H9 (cell line): ENCODE data around the gene ATG13. TPM values are rescaled to one million over a fixed set of nuclear protein-coding genes. Genes with fewer than 3 reads are reported as not detected.

Source experiments
- DNase-seq: peaks from one replicate; pipeline ENCODE4 v3.0.0-alpha.2; 2017
- H2AFZ ChIP-seq: one replicate; pipeline ENCODE4 v1.6.1; 2013; ENCODE audit warnings: mild to moderate bottlenecking, low read length, control low read depth, moderate library complexity
- H2AK5ac ChIP-seq: 2 replicates; pipeline ENCODE4 v1.6.1; 2013; ENCODE audit warnings: low read length, control low read depth, mixed read lengths; ENCODE audit not compliant: insufficient read length
- H2BK120ac ChIP-seq: one replicate; pipeline ENCODE4 v1.6.1; 2013; ENCODE audit warnings: low read depth, mild to moderate bottlenecking, low read length, control low read depth, inconsistent platforms; ENCODE audit not compliant: poor library complexity, severe bottlenecking
- H2BK12ac ChIP-seq: 2 replicates; pipeline ENCODE4 v1.6.1; 2013; ENCODE audit warnings: low read length, control low read depth, mixed read lengths, low read depth; ENCODE audit not compliant: insufficient read length
- H2BK15ac ChIP-seq: 2 replicates; pipeline ENCODE4 v1.6.1; 2013; ENCODE audit warnings: low read depth, low read length, control low read depth
- H2BK20ac ChIP-seq: one replicate; pipeline ENCODE4 v1.6.1; 2013; ENCODE audit warnings: low read depth, mild to moderate bottlenecking, low read length, control low read depth, inconsistent platforms; ENCODE audit not compliant: poor library complexity, severe bottlenecking
- H2BK5ac ChIP-seq: 2 replicates; pipeline ENCODE4 v1.6.1; 2013; ENCODE audit warnings: low read length, control low read depth, mixed read lengths; ENCODE audit not compliant: insufficient read length
- H3K14ac ChIP-seq: 2 replicates; pipeline ENCODE4 v1.6.1; 2013; ENCODE audit warnings: low read length, control low read depth; ENCODE audit not compliant: insufficient read depth
- H3K18ac ChIP-seq: 2 replicates; pipeline ENCODE4 v1.6.1; 2013; ENCODE audit warnings: low read depth, mild to moderate bottlenecking, mixed read lengths, low read length, control low read depth; ENCODE audit not compliant: insufficient read length
- H3K23ac ChIP-seq: 2 replicates; pipeline ENCODE4 v1.6.1; 2013; ENCODE audit warnings: low read length, control low read depth, mixed read lengths, low read depth; ENCODE audit not compliant: insufficient read length
- H3K23me2 ChIP-seq: 2 replicates; pipeline ENCODE4 v1.6.1; 2013; ENCODE audit warnings: low read depth, mild to moderate bottlenecking, mixed read lengths, low read length, control low read depth; ENCODE audit not compliant: insufficient read length, poor library complexity, severe bottlenecking
- H3K27ac ChIP-seq: 2 replicates; pipeline ENCODE4 v1.5.1; 2013; ENCODE audit warnings: low read length, control low read depth, mixed read lengths, low read depth; ENCODE audit not compliant: insufficient read length
- H3K27me3 ChIP-seq: 2 replicates; pipeline ENCODE4 v1.6.1; 2013; ENCODE audit warnings: low read length, control low read depth, inconsistent platforms; ENCODE audit not compliant: insufficient read depth
- H3K4ac ChIP-seq: 2 replicates; pipeline ENCODE4 v1.6.1; 2013; ENCODE audit warnings: low read depth, mild to moderate bottlenecking, control low read depth, inconsistent platforms, low read length, moderate library complexity
- H3K4me1 ChIP-seq: 2 replicates; pipeline ENCODE4 v1.6.1; 2013; ENCODE audit warnings: low read length, control low read depth, inconsistent platforms; ENCODE audit not compliant: insufficient read depth
- H3K4me2 ChIP-seq: 2 replicates; pipeline ENCODE4 v1.6.1; 2013; ENCODE audit warnings: low read length, control low read depth, mixed read lengths; ENCODE audit not compliant: insufficient read length, insufficient read depth
- H3K56ac ChIP-seq: 2 replicates; pipeline ENCODE4 v1.6.1; 2013; ENCODE audit warnings: low read depth, mild to moderate bottlenecking, mixed read lengths, low read length, control low read depth; ENCODE audit not compliant: insufficient read length
- H3K79me1 ChIP-seq: 2 replicates; pipeline ENCODE4 v1.6.1; 2013; ENCODE audit warnings: low read depth, mild to moderate bottlenecking, moderate library complexity, low read length, control low read depth, inconsistent platforms; ENCODE audit not compliant: insufficient read depth, poor library complexity, severe bottlenecking
- H3K79me2 ChIP-seq: 2 replicates; pipeline ENCODE4 v1.6.1; 2013; ENCODE audit warnings: low read length, control low read depth, inconsistent platforms; ENCODE audit not compliant: insufficient read depth
- H3K9ac ChIP-seq: 2 replicates; pipeline ENCODE4 v1.6.1; 2013; ENCODE audit warnings: low read length, control low read depth, mixed read lengths; ENCODE audit not compliant: insufficient read length; ENCODE audit errors: extremely low read depth
- H3K9me3 ChIP-seq: one replicate; pipeline ENCODE4 v1.6.1; 2013; ENCODE audit warnings: low read depth, low read length, inconsistent platforms; ENCODE audit not compliant: control insufficient read depth
- H3T11ph ChIP-seq: one replicate; pipeline ENCODE4 v1.6.1; 2013; ENCODE audit warnings: mild to moderate bottlenecking, low read length, control low read depth, inconsistent platforms
- H4K20me1 ChIP-seq: one replicate; pipeline ENCODE4 v1.6.1; 2013; ENCODE audit not compliant: control insufficient read depth, insufficient read length, insufficient read depth
- H4K5ac ChIP-seq: 2 replicates; pipeline ENCODE4 v1.6.1; 2013; ENCODE audit warnings: low read depth, mild to moderate bottlenecking, mixed read lengths, low read length, control low read depth; ENCODE audit not compliant: insufficient read length
- H4K8ac ChIP-seq: replicated peaks from 2 replicates; pipeline ENCODE4 v1.6.1; 2013; ENCODE audit warnings: low read length, control low read depth, mixed read lengths, low read depth; ENCODE audit not compliant: insufficient read length
- H4K91ac ChIP-seq: 2 replicates; pipeline ENCODE4 v1.6.1; 2013; ENCODE audit warnings: low read depth, mild to moderate bottlenecking, moderate library complexity, mixed read lengths, low read length, control low read depth; ENCODE audit not compliant: insufficient read length
- H3K27ac Mint-ChIP-seq, 3 experiments: 2 replicates in 2 of 3; 3 replicates in 1 of 3; pipeline ENCODE4 v1.8.0; 2020 to 2021; ENCODE audit warnings: mixed read lengths in 3 of 3, mild to moderate bottlenecking in 1 of 3, moderate library complexity in 1 of 3
- H3K27me3 Mint-ChIP-seq: 2 replicates; pipeline ENCODE4 v1.8.0; 2021; ENCODE audit warnings: low read depth, mild to moderate bottlenecking, moderate library complexity, mixed read lengths
- H3K36me3 Mint-ChIP-seq, 3 experiments: 2 replicates in 2 of 3; 3 replicates in 1 of 3; pipeline ENCODE4 v1.8.0; 2020 to 2021; ENCODE audit warnings: low read depth in 3 of 3, mixed read lengths in 3 of 3; ENCODE audit not compliant: insufficient read depth in 1 of 3
- H3K4me1 Mint-ChIP-seq, 2 experiments: 2 replicates each; pipeline ENCODE4 v1.8.0; 2020; ENCODE audit warnings: mixed read lengths in 2 of 2
- H3K4me3 Mint-ChIP-seq, 2 experiments: 2 replicates in 1 of 2; 3 replicates in 1 of 2; pipeline ENCODE4 v1.8.0; 2020 to 2021; ENCODE audit warnings: mild to moderate bottlenecking in 2 of 2, mixed read lengths in 2 of 2, moderate library complexity in 1 of 2
- H3K9me3 Mint-ChIP-seq, 2 experiments: 2 replicates in 1 of 2; 3 replicates in 1 of 2; pipeline ENCODE4 v1.8.0; 2020; ENCODE audit warnings: mild to moderate bottlenecking in 2 of 2, mixed read lengths in 2 of 2, moderate library complexity in 1 of 2
- WGBS: extraction: QIAGEN DNeasy Blood & Tissue Kit; methylation state at CpG from one replicate; pipeline ENCODE4 v1.1.7; 2013; ENCODE audit warnings: missing lambda C conversion rate, low lambda C conversion rate, mixed read lengths; ENCODE audit not compliant: insufficient read length; ENCODE audit errors: extremely low coverage; 5-methylcytosine and 5-hydroxymethylcytosine counted together
- total RNA-seq: library from RNA; stranded (reverse); gene quantifications from 2 replicates; pipeline ENCODE4 v1.2.1, GENCODE V29; 2021
- TF ChIP-seq, protein P1 (sequence below): fragments of 200-600 bp; sonication (generic); conservative IDR thresholded peaks from 3 replicates; pipeline ENCODE4 v1.8.0; 2021; ENCODE audit warnings: antibody characterized with exemption, mild to moderate bottlenecking

Gene ATG13
- total RNA-seq, 1 experiment from 2014 or later: 79.1 TPM

DNA sequence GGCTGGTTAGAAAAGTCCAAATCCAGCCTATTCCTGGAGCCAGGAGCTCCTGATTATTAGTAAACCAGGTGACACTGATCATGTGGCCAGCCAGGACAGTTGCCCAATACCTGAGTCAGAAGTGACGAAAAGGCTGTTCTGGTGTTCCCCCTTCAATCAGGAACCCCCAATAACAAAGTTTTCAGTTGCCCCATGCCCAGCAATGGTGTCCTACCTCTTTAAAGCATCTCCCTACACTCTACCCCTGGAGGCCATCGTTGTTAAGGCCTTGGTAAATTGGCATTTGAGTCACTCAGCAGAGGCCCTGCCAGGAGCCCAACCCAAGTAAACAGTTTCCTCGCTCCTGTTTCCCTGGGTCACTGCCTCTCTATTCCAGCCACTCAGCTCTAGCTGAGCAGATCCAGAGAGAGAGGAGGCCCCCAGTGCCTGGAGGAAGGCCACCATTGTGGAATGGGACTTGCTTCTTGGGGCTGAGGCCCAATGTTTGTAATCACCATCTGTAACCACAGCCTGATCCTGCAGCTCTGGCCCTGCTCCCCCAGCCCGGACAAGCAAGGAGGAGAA is 58.0 kb downstream of the ATG13 start:
- Histone ChIP-seq H3K27ac (no peak overlapping the region), H3K79me1 (no peaks in the 10 kb centered on the region), H4K5ac (no peak overlapping the region), H2BK15ac (no peak overlapping the region), H3K4ac (no peak overlapping the region), H3K9ac (no peak overlapping the region), H2BK12ac (no peak overlapping the region), H3T11ph (no peak overlapping the region), H3K4me1 (no peaks in the 10 kb centered on the region), H3K4me2 (no peak overlapping the region), H4K91ac (peak overlapping the region; percentile 24), H3K79me2 (no peaks in the 10 kb centered on the region), H3K9me3 (no peaks in the 10 kb centered on the region), H3K56ac (no peak overlapping the region), H3K14ac (no peak overlapping the region), H3K27me3 (no peaks in the 10 kb centered on the region), H4K8ac (no peak overlapping the region), H2BK120ac (no peak overlapping the region), H3K18ac (no peak overlapping the region), H2BK20ac (no peak overlapping the region), H4K20me1 (no peaks in the 10 kb centered on the region), H3K23me2 (no peaks in the 10 kb centered on the region), H2BK5ac (no peak overlapping the region), H2AFZ (no peak overlapping the region), H3K23ac (no peak overlapping the region), H2AK5ac (no peak overlapping the region)
- Mint-ChIP-seq H3K27ac (peak overlapping the region; percentile 74 to 95 (median 86); a peak in 4 of 7 replicates), H3K4me3 (no peak overlapping the region; a peak in 1 of 5 replicates), H3K36me3 (peaks cover 14 to 34% (median 30%) of the 10 kb centered on the region in 3 experiments; a peak in 6 of 7 replicates), H3K4me1 (peaks cover 14 to 16% of the 10 kb centered on the region in 2 experiments), H3K27me3 (no peaks in the 10 kb centered on the region; the same call in 1 of the 2 replicates), H3K9me3 (no peaks in the 10 kb centered on the region)
- TF ChIP-seq, protein P1, sequence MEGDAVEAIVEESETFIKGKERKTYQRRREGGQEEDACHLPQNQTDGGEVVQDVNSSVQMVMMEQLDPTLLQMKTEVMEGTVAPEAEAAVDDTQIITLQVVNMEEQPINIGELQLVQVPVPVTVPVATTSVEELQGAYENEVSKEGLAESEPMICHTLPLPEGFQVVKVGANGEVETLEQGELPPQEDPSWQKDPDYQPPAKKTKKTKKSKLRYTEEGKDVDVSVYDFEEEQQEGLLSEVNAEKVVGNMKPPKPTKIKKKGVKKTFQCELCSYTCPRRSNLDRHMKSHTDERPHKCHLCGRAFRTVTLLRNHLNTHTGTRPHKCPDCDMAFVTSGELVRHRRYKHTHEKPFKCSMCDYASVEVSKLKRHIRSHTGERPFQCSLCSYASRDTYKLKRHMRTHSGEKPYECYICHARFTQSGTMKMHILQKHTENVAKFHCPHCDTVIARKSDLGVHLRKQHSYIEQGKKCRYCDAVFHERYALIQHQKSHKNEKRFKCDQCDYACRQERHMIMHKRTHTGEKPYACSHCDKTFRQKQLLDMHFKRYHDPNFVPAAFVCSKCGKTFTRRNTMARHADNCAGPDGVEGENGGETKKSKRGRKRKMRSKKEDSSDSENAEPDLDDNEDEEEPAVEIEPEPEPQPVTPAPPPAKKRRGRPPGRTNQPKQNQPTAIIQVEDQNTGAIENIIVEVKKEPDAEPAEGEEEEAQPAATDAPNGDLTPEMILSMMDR: no peak
- WGBS: no CpG with 5 or more reads among the region's 4 CpGs
- DNase-seq: no peak
